ENCODE results near the gene GNAT1. TPM values are rescaled to one million over a fixed set of nuclear protein-coding genes. Genes with fewer than 3 reads are reported as not detected.
A peak's percentile ranks its signal among the peaks of the same experiment; 100 is the strongest.

Gene GNAT1
- total RNA-seq, 1 donor from 2014 or later: not detected

DNA sequence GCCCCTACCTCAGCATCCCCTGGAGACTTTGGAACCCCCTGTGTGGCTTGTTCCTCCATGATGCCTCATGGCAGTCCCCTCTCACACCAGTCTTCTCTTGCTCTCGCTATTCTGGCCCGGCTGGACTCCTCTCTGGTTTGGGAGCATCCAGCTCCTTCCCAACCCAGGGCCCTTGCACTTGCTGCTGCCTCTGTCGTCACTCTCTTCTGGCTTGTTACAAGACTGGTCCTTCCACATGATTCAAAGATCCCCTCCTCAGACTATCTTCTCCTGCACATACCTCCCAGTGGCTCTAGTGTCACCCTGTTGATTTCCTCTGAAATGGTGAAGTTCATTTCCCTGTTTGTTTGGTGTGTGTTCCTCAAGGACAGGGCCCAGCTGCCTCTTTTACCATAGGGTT, 38.1 kb downstream of the GNAT1 start:
- peak overlapping the region; percentile 28 for H3K27ac Mint-ChIP-seq (ENCODE audit: unreplicated experiment)
- H3K9me3 Mint-ChIP-seq: no peaks in the 10 kb centered on the region
- peaks cover 50% of the 10 kb centered on the region for H3K4me1 Mint-ChIP-seq
- H3K4me3 Mint-ChIP-seq: peak overlapping the region; percentile 56
- TF ChIP-seq, protein P1, sequence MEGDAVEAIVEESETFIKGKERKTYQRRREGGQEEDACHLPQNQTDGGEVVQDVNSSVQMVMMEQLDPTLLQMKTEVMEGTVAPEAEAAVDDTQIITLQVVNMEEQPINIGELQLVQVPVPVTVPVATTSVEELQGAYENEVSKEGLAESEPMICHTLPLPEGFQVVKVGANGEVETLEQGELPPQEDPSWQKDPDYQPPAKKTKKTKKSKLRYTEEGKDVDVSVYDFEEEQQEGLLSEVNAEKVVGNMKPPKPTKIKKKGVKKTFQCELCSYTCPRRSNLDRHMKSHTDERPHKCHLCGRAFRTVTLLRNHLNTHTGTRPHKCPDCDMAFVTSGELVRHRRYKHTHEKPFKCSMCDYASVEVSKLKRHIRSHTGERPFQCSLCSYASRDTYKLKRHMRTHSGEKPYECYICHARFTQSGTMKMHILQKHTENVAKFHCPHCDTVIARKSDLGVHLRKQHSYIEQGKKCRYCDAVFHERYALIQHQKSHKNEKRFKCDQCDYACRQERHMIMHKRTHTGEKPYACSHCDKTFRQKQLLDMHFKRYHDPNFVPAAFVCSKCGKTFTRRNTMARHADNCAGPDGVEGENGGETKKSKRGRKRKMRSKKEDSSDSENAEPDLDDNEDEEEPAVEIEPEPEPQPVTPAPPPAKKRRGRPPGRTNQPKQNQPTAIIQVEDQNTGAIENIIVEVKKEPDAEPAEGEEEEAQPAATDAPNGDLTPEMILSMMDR (conservative IDR thresholded peaks at IDR 0.05): no peak
- DNase-seq (ENCODE audit: low read depth, low spot score): no peak
- peaks cover 17% of the 10 kb centered on the region for H3K27me3 Mint-ChIP-seq (ENCODE audit: low read depth)
- no peaks in the 10 kb centered on the region for H3K36me3 Mint-ChIP-seq (ENCODE audit: low read depth)

DNA sequence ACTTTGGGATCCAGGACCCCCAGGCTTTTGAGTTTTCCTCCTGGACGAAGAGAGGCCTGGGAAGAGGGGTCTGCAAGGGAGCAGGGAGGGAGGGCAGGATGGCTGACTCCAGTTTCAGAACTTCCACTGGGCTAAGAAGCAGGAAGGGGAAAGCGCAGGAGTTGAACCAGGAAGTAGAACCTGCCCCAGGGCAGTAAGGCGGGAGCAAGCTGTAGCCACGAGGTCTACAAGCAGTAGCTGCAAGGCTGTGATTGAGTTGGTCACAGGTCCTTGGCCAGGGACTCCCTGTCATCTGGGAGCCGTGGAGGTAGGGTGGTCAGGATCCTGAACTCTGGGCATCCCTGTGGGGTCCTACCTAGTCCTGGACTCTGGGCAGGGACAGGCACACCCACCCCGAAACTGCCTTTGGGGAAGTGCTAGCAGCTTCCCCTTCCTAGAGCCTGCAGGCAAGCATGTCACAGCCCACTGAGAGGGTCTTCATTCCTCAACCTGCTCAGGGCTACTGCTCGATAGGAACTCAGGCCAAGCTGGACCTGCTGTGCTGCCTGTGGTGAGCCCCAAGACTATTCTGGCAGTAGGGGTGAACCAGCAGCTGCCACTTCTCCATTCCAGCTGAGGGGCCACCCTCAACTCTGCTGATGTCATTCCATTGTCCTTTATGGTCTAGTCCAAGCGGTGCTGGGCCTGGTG, 38.8 kb downstream of the GNAT1 start:
- Mint-ChIP-seq H3K4me3 (peak overlapping the region; percentile 50), H3K4me1 (peaks cover 50% of the 10 kb centered on the region), H3K27ac (ENCODE audit: unreplicated experiment) (peak overlapping the region; percentile 57), H3K36me3 (ENCODE audit: low read depth) (no peaks in the 10 kb centered on the region), H3K9me3 (no peaks in the 10 kb centered on the region), H3K27me3 (ENCODE audit: low read depth) (peaks cover 12% of the 10 kb centered on the region)
- DNase-seq (ENCODE audit: low read depth, low spot score): no peak
- TF ChIP-seq, protein P1 (conservative IDR thresholded peaks at IDR 0.05): no peak

DNA sequence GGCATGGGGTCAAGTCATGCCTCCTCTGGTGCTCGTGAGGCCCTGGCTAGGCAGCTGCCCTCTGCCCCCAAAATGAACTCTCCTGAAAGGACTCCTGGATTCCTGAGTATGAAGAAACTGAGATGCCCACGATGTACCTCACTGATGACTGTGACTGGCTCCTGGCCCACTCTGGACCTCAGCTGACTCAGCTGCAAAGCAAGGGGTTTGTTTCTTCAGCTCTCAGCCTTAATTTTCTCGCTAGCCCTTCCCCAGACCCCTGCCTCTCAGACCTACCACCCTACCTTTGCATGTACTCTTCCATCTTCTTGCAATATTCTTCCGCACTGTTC, 39.4 kb downstream of the GNAT1 start:
- DNase-seq (ENCODE audit: low read depth, low spot score): no peak
- Mint-ChIP-seq H3K9me3 (no peaks in the 10 kb centered on the region), H3K4me3 (peak overlapping the region; percentile 50), H3K27ac (ENCODE audit: unreplicated experiment) (peak overlapping the region; percentile 13), H3K4me1 (peaks cover 54% of the 10 kb centered on the region), H3K36me3 (ENCODE audit: low read depth) (no peaks in the 10 kb centered on the region), H3K27me3 (ENCODE audit: low read depth) (peaks cover 10% of the 10 kb centered on the region)
- TF ChIP-seq, protein P1 (conservative IDR thresholded peaks at IDR 0.05): no peak

DNA sequence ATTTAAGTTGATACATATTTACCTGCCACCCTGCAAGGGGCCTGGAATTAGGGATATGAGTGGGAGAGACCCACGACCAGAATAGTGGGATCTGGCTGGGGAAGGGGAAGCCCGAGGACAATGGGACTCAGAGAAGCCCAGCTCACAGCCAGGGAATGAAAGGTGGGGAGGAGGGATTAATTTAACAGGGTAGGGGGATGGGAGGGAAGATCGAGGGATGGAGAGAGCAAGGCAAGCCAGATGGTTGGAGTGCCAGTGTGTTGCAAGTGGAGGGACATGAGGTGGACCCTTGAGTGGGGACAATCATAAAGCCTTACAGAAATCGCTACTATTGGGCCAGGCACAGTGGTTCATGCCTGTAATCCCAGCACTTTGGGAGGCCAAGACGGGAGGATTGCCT, 40.2 kb downstream of the GNAT1 start:
- peaks cover 7% of the 10 kb centered on the region for H3K27me3 Mint-ChIP-seq (ENCODE audit: low read depth)
- no peaks in the 10 kb centered on the region for H3K36me3 Mint-ChIP-seq (ENCODE audit: low read depth)
- peaks cover 54% of the 10 kb centered on the region for H3K4me1 Mint-ChIP-seq
- H3K9me3 Mint-ChIP-seq: no peaks in the 10 kb centered on the region
- TF ChIP-seq, protein P1 (conservative IDR thresholded peaks at IDR 0.05): no peak
- no peak overlapping the region for H3K27ac Mint-ChIP-seq (ENCODE audit: unreplicated experiment)
- DNase-seq (ENCODE audit: low read depth, low spot score): no peak
- peak overlapping the region; percentile 50 for H3K4me3 Mint-ChIP-seq

DNA sequence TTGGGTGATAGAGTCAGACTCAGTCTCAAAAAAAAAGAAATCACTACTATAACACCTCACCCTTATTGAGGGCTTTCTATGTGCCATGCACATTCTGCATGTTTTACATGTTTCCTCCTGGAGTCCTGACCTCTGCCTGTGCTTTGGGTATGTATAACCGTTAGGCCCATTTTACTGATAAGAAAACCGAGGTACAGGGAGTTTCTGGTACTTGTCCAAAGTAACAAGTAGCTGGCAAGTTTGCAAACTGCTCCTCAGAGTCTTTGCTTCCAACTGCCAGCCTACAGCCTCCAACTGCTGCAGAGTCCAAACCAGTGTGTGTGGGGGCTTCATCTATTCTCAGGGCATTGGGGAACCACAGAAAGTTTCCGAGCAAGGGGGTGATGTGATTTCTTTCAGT, 40.9 kb downstream of the GNAT1 start:
- H3K4me3 Mint-ChIP-seq: peak overlapping the region; percentile 86
- H3K27ac Mint-ChIP-seq (ENCODE audit: unreplicated experiment): no peak overlapping the region
- H3K4me1 Mint-ChIP-seq: peaks cover 57% of the 10 kb centered on the region
- TF ChIP-seq, protein P1 (conservative IDR thresholded peaks at IDR 0.05): no peak
- no peak for DNase-seq (ENCODE audit: low read depth, low spot score)
- peaks cover 3% of the 10 kb centered on the region for H3K27me3 Mint-ChIP-seq (ENCODE audit: low read depth)
- no peaks in the 10 kb centered on the region for H3K9me3 Mint-ChIP-seq
- H3K36me3 Mint-ChIP-seq (ENCODE audit: low read depth): no peaks in the 10 kb centered on the region

Data from neural crest cell (in vitro differentiated cells).